ENCODE data around the gene MACROD2.
"Not testable (repeated sequence)": the region's sequence is repeated elsewhere in the genome, so short reads cannot be mapped to it uniquely, and the experiment has no call there.

Gene MACROD2

DNA sequence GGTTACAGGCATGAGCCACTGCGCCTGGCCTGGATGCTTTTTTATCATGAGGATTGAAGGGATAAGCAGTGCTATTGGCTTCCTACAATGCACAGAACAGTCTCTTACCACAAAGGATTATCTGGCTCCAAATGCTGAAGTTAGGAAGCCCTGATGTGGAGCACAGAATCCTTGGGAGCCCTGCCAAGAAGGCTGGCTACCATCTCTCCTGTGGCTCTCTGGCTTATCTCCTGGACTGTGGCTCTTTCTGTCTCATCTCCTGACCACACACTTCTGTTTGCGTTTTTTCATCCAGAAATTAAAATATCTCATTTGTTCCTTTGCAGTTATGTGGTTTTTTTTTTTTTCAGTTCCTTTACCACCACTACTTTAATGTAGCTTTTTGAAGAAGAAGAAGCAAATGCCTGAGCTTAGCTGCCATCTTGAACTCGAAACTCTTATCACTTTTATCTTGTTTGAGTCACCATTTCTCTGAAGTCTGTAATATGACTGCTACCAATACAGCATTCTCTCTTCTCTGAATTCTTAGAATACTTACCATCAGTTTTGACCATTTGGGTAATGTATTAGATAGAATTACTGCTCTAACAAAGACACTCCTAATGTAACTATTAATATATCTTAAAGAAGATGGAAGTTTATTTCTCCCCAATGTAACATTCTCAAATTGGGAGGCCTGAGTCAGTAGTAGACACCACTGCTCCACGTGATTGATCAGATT, 1533.2 kb downstream of the MACROD2 start:
- no peak overlapping the region for H3K4me3 ChIP-seq (ENCODE audit: low read length)
- no peak for DNase-seq (ENCODE audit: low read depth, low spot score)

DNA sequence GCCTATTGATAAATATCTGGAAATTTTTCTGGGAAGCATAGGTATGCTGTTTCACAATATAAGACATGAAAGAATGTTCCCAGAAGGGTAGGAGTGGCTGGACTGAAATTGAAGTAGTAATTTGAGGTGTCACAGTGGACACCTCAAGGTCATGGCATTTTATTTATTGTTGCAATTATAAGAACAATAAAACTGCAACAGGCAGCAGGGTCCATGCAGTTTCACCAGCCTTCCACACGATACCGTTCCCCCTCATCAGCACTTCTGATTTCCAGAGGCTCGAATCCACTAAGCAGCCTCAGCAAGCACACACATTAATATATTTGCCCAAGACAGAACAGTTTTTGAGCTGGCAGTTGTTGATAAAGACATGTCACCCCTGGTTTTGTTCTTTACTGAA, 1540.5 kb downstream of the MACROD2 start:
- no peak for DNase-seq (ENCODE audit: low read depth, low spot score)
- H3K4me3 ChIP-seq (ENCODE audit: low read length), result no peak overlapping the region

- H3K4me3 ChIP-seq (ENCODE audit: low read length); DNase-seq (ENCODE audit: low read depth, low spot score): not testable (repeated sequence)
These were observed 1541.9 kb downstream of the MACROD2 start for GRCh38 chr20:15537200-15537599.

GRCh38 chr20:15542655-15543054, 1547.3 kb downstream of the MACROD2 start:
- no peak overlapping the region for H3K4me3 ChIP-seq (ENCODE audit: low read length)
- no peak for DNase-seq (ENCODE audit: low read depth, low spot score)

- DNase-seq (ENCODE audit: low read depth, low spot score), result no peak
- no peak overlapping the region for H3K4me3 ChIP-seq (ENCODE audit: low read length)
These were observed 1549.4 kb downstream of the MACROD2 start for GRCh38 chr20:15544742-15545141.

DNA sequence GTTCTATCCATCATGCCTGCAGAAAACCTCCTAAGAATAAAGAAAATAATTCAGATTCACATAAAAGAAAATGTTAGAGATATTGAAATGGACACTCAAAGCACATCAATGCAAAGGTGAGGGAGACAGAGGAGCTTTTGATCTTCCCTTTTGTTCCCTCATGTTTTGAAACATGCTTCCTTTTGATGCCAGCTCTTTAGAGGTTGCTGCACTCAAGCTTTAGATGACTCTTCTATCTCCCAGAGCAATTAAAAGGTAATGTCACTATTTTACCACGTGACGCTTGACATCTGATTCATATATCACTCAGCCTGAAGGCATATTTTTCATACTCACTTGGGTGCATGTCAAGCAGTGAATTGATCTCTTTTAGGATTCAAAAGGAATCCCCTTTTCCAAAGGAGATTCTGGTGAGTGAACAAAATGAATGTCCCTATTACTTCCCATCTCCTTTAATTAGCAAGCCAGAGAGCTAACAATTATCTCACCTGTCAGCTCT, 1551.3 kb downstream of the MACROD2 start:
- no peak overlapping the region for H3K4me3 ChIP-seq (ENCODE audit: low read length)
- DNase-seq (ENCODE audit: low read depth, low spot score), result no peak

DNA sequence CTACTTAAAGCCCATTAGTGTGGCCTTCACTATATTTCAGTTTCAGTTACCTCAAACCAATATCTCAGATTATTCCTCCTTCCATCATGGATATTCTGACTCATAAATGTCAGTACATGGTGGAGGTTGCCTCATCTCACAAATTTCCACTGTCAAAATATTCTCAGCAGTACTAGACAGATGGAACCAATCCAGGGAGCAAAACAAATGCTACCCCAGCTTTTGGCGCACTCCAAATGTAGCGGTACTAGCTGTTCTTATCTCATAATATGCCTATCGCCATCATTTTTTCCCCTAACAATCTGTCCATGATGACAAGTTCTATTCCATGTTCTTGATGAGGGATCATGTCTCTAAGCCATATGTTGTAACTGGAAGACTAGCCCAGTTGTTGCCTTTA, 1551.8 kb downstream of the MACROD2 start:
- no peak for DNase-seq (ENCODE audit: low read depth, low spot score)

GRCh38 chr20:15550116-15550870, 1555.0 kb downstream of the MACROD2 start:
- no peak for DNase-seq (ENCODE audit: low read depth, low spot score)
- H3K4me3 ChIP-seq (ENCODE audit: low read length), result no peak overlapping the region

More for the DNA sequence above, 1551.8 kb downstream of the MACROD2 start:
- no peak overlapping the region for H3K4me3 ChIP-seq (ENCODE audit: low read length)

DNA sequence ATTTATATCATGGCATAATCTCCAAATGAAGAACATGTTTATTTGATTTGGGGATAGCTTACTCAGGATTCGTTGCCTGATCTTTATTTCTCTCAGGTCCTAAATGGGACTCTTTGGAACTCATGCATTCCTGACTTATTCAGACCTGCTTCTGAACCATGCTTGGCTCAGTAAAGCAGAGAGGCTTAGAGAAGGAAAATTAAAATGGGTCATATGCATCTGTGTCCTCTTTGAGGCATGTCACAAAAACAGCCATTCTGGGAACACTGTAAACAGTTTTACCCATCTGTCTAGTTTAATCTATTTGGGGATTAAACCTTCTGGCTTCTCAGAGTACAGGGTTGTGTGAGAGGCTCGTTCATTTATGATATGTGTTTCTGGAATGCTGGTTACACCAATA, 1560.6 kb downstream of the MACROD2 start:
- no peak overlapping the region for H3K4me3 ChIP-seq (ENCODE audit: low read length)
- no peak for DNase-seq (ENCODE audit: low read depth, low spot score)

DNA sequence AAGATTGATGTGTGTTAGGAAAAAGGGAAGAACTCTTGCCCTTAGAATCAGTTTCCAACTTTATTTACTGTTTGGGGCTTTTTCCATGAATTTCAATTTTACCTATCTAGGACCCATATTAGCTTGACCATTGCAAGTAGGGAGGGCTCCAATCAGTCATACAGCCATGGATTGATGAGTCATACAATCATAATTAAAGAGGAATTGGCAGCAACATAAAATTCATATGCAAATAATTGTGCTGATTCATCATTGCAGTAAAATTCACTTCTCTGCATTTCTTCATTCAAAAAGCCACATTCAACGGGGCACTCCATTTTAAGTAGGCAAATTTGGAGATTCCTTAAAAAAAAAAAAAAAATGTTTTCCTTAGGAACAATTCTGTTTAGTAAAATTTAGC, 1561.6 kb downstream of the MACROD2 start:
- no peak overlapping the region for H3K4me3 ChIP-seq (ENCODE audit: low read length)
- DNase-seq (ENCODE audit: low read depth, low spot score), result no peak

DNA sequence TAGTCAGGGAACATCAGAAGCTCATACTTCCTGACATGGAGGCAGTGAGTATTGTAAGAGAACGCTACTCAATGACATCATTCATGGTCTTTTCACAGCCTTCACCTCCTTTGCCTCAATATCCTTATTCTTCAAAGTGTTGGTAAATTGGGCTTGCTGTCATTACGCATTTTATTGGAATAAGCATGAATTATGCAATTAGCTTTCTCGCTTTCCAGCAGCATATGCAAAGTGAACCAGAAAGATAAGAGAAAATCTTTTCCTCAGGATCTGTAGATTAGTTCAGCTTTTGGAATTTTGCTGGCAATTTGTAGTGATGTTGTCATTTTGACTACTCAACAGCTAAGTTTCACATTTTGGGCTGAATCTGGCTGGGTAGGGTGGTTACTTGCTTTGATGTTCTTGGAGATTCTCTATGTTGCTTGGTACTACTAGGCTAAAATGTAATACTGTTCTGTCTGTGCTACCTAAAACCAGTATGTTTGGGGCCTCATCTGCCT, 1565.8 kb downstream of the MACROD2 start:
- no peak overlapping the region for H3K4me3 ChIP-seq (ENCODE audit: low read length)
- no peak for DNase-seq (ENCODE audit: low read depth, low spot score)

GRCh38 chr20:15561707-15562404, 1566.5 kb downstream of the MACROD2 start:
- H3K4me3 ChIP-seq (ENCODE audit: low read length), result no peak overlapping the region
- DNase-seq (ENCODE audit: low read depth, low spot score), result no peak

DNA sequence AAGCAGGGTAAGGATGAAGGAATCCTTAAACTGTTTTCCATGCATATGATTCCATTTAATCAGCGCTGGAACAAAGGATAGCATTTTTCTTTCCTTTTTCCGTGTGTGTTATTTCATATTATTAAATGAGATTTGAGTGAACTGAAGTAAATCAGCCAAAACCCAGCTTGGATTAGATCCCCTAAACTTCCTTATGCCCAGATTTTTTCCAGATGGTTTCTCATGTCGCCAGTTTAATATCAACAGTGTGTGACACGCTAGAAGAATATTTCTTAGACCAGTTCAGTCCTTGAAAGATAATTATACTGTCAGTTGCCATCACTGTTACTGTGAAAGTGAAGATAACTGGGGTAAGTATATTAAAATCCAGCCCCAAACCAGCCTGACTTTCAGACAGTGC, 1568.5 kb downstream of the MACROD2 start:
- no peak for DNase-seq (ENCODE audit: low read depth, low spot score)
- no peak overlapping the region for H3K4me3 ChIP-seq (ENCODE audit: low read length)

DNA sequence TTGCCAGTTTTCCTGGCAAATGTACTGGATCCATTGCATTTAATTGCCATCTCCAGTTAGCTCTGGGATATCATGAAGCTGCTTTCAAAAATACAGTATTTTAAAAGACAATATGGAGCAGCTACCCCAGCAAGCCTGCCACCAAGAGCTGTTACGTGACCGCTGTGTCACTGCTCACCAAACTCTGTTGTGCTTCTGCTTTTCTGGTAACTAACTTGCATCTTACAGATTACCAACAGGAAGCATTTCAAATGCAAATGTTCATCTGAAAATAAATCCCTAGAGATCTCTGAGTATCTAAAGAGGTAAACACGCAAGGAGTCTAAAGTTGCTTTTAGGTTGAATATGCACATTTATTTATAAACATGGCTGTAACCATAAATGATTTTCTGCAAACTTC, 1569.7 kb downstream of the MACROD2 start:
- no peak for DNase-seq (ENCODE audit: low read depth, low spot score)
- H3K4me3 ChIP-seq (ENCODE audit: low read length), result no peak overlapping the region

GRCh38 chr20:15565786-15566185, 1570.5 kb downstream of the MACROD2 start:
- DNase-seq (ENCODE audit: low read depth, low spot score), result no peak
- no peak overlapping the region for H3K4me3 ChIP-seq (ENCODE audit: low read length)

GRCh38 chr20:15567219-15567618, 1571.9 kb downstream of the MACROD2 start:
- no peak overlapping the region for H3K4me3 ChIP-seq (ENCODE audit: low read length)
- no peak for DNase-seq (ENCODE audit: low read depth, low spot score)

GRCh38 chr20:15570156-15570555, 1574.8 kb downstream of the MACROD2 start:
- no peak for DNase-seq (ENCODE audit: low read depth, low spot score)
- no peak overlapping the region for H3K4me3 ChIP-seq (ENCODE audit: low read length)

GRCh38 chr20:15571056-15571455, 1575.7 kb downstream of the MACROD2 start:
- DNase-seq (ENCODE audit: low read depth, low spot score), result no peak

GRCh38 chr20:15575255-15575654, 1579.9 kb downstream of the MACROD2 start:
- no peak for DNase-seq (ENCODE audit: low read depth, low spot score)

More at GRCh38 chr20:15571056-15571455, 1575.7 kb downstream of the MACROD2 start:
- no peak overlapping the region for H3K4me3 ChIP-seq (ENCODE audit: low read length)

GRCh38 chr20:15576411-15576810, 1581.1 kb downstream of the MACROD2 start:
- H3K4me3 ChIP-seq (ENCODE audit: low read length), result no peak overlapping the region
- DNase-seq (ENCODE audit: low read depth, low spot score), result no peak

More at GRCh38 chr20:15575255-15575654, 1579.9 kb downstream of the MACROD2 start:
- no peak overlapping the region for H3K4me3 ChIP-seq (ENCODE audit: low read length)

Data from Jurkat, Clone E6-1 (cell line).